Subcutaneous abdominal adipose tissue (tissue), 5 donors: Measurements from ENCODE around the gene CEBPB.
A peak's percentile ranks its signal among the peaks of the same experiment; 100 is the strongest.

Experiments
- H3K27ac ChIP-seq: one replicate; pipeline ENCODE4 v1.7.0; 2013; ENCODE audit warnings: low read depth, mild to moderate bottlenecking, inconsistent platforms, low read length, moderate library complexity
- H3K27me3 ChIP-seq, 5 donors: one replicate each; pipeline ENCODE4 v1.7.0; 2013; ENCODE audit warnings: low read length in 5 of 5, inconsistent platforms in 1 of 5; ENCODE audit not compliant: control insufficient read depth in 5 of 5, insufficient read depth in 4 of 5
- H3K36me3 ChIP-seq, 5 donors: one replicate each; pipeline ENCODE4 v1.7.0; 2013; ENCODE audit warnings: low read length in 5 of 5; ENCODE audit not compliant: control insufficient read depth in 5 of 5, insufficient read depth in 5 of 5
- H3K4me1 ChIP-seq, 5 donors: one replicate each; pipeline ENCODE4 v1.7.0; 2013; ENCODE audit warnings: low read length in 5 of 5, mild to moderate bottlenecking in 3 of 5, moderate library complexity in 1 of 5; ENCODE audit not compliant: control insufficient read depth in 5 of 5, insufficient read depth in 5 of 5
- H3K4me3 ChIP-seq, 5 donors: one replicate each; pipeline ENCODE4 v1.7.0; 2013; ENCODE audit warnings: low read length in 5 of 5, low read depth in 1 of 5
- H3K9ac ChIP-seq, 5 donors: one replicate each; pipeline ENCODE4 v1.7.0; 2013; ENCODE audit warnings: low read length in 5 of 5, mild to moderate bottlenecking in 4 of 5, moderate library complexity in 3 of 5
- H3K9me3 ChIP-seq, 5 donors: one replicate each; pipeline ENCODE4 v1.7.0; 2013; ENCODE audit warnings: low read length in 5 of 5; ENCODE audit not compliant: control insufficient read depth in 5 of 5
- donor health status: healthy.
- donor health status: healthy.
- donor health status: healthy.
- donor health status: healthy.
- donor health status: healthy.

The CEBPB gene

DNA sequence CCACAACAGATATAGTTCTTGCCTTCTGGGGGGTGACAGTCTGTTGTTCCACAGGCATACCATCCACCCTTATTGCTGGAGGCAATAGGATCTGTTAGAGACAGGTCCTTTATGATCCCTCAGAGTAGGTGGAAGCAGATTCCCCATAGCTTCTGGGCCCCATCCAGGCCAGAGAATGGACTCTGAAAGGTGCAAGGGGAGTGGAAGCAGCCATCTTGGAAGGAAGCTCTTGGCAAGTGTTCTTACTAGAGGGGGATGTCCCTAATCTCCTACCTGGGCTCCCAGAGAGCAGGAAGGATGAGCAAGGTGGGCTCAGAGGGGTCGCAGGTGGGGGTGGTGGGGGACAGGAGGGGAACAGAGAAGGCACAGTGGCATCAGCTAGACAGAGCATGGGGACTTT is 33.4 kb downstream of the CEBPB start:
- Histone ChIP-seq H3K27me3 (no peaks in the 10 kb centered on the region), H3K27ac (peak overlapping the region; percentile 94), H3K4me3 (no peak overlapping the region), H3K36me3 (no peaks in the 10 kb centered on the region), H3K4me1 (peaks cover 8 to 60% (median 38%) of the 10 kb centered on the region in 5 donors), H3K9me3 (peaks cover 0 to 12% (median 3%) of the 10 kb centered on the region in 5 donors), H3K9ac (peak overlapping the region in 4 of 5 donors; percentile 11 to 50 (median 34))

DNA sequence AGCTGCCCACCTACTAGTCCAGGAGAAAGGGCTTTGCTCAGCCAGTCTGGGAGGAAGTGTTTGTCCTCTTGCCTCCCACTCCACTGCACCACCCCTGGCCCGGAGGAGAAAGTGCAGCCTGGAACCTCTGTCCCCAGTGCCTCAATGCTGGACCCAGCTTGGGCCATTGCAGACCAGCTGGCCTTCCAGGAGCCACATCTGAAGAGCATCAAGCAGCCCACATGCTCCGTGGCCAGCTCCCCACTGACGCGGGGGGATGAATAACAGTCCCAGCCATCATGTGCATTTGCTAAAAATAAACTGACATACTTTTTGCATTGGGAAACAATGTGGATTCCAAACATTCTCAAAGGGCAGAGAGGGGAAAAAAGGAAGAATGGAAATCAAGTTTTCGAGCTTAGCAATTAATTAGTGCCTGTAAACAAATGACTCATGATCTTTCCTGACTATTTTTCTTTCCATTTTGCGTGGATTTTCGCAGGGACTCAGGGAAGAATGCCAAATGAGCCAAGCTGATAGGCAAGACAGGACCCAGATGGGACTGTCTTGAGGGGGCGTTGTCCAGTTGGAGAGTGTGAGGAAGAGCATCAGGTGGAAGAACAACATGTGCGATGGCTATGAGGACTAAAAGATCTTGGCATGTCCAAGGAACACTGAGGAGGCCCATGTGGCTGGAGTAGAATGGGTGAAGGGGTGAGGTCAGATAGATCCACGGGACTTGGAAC is 34.1 kb downstream of the CEBPB start:
- peaks cover 0 to 9% (median 0%) of the 10 kb centered on the region in 5 donors for H3K9me3 ChIP-seq
- H3K4me3 ChIP-seq = no peak overlapping the region
- H3K27ac ChIP-seq = peak overlapping the region; percentile 94
- H3K36me3 ChIP-seq = no peaks in the 10 kb centered on the region
- H3K4me1 ChIP-seq = peaks cover 8 to 56% (median 36%) of the 10 kb centered on the region in 5 donors
- H3K27me3 ChIP-seq = no peaks in the 10 kb centered on the region
- peak overlapping the region in 4 of 5 donors; percentile 48 to 57 (median 54) for H3K9ac ChIP-seq

DNA sequence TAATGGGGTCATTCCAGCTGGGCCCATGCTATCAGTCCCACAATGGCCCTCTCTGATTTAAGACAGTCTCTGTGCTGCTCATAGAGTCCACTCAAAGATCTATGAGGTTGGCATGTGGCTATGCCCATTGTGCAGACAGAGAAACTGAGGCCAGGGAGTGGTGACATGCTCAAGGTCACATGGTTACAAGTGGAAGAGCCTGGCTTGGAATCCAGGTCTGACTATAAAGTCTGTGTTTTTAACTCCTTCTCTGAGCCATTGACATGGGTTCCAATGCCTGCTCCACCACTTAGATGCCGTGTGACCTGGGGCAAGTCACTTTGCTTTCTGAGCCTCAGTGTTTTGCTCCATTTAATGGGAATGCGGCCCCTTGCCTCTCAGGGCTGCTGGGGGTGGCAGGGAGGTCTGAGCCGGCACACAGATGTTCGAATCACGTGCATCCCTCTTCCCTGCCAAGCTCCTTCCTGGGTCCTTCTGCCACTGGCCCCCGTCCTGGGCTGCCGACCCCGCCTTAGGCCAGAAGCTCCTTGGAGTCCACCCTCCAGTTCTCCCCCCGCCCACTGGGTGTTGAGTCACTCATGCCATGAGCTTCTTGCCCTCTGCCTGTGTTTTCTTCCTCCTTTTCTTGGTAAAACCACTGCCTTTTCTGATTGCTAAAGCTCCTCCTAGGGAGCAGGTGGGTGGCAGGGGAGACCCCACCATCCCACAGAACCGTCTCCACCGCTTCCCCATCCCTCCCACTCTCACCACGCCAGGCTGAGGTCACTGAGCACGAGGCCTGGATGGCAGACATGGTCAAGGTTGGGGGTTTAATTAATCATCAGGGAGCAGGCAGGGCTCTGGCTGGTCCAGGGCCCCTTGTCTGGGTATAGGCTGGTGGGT is 35.7 kb downstream of the CEBPB start:
- H3K9me3 ChIP-seq = peaks cover 0 to 7% (median 0%) of the 10 kb centered on the region in 5 donors
- H3K36me3 ChIP-seq = no peaks in the 10 kb centered on the region
- H3K27ac ChIP-seq = peak overlapping the region; percentile 94
- H3K4me1 ChIP-seq = peaks cover 8 to 41% (median 21%) of the 10 kb centered on the region in 5 donors
- peak overlapping the region in 1 of 5 donors; percentile 44 for H3K9ac ChIP-seq
- no peak overlapping the region for H3K4me3 ChIP-seq
- no peaks in the 10 kb centered on the region for H3K27me3 ChIP-seq

DNA sequence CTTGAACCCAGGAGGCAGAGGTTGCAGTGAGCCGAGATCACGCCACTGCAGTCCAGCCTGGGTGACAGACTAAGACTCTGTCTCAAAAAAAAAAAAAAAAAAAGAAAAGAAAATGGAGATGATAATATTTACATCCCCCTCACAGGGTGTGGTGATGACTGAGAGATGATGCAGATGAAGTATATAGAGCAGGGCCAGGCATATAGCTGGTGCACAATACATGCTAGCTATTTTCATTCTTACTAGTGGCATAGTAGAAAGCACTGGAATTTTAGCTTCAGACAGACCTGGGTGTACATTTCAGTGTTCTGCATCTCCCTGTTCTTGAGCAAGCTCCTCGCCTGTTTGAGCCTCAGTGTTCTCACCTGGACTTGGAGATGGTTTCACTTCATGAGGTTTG is 36.9 kb downstream of the CEBPB start:
- Histone ChIP-seq H3K9ac (no peak overlapping the region), H3K36me3 (no peaks in the 10 kb centered on the region), H3K27me3 (no peaks in the 10 kb centered on the region), H3K4me3 (no peak overlapping the region), H3K9me3 (peaks cover 0 to 7% (median 0%) of the 10 kb centered on the region in 5 donors), H3K27ac (no peak overlapping the region), H3K4me1 (peaks cover 8 to 30% (median 16%) of the 10 kb centered on the region in 5 donors)

DNA sequence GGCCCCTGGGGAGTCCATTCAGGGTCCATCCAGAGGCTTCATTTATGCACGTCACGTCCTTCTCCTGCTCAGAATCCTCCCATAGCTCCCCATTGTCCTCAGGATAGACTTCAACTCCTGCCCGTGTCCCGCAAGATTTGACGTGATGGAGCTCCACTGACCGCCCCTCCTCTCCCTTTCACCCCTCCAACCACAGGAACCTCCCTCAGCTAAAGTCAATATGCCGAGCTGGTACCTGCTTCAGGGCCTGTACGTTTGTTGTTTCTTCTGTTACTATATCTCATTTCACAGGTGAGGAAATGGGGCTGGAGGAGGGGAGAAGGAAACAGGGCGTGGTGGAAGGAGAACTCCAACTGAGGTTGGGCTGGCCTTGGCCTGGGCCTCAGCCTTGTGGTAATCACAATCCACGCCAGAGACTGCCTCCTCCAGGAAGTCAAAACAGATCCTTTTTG is 38.6 kb downstream of the CEBPB start:
- Histone ChIP-seq H3K36me3 (no peaks in the 10 kb centered on the region), H3K4me3 (no peak overlapping the region), H3K9ac (no peak overlapping the region), H3K9me3 (peaks cover 0 to 3% (median 0%) of the 10 kb centered on the region in 5 donors), H3K4me1 (peaks cover 8 to 26% (median 16%) of the 10 kb centered on the region in 5 donors), H3K27me3 (no peaks in the 10 kb centered on the region), H3K27ac (no peak overlapping the region)

DNA sequence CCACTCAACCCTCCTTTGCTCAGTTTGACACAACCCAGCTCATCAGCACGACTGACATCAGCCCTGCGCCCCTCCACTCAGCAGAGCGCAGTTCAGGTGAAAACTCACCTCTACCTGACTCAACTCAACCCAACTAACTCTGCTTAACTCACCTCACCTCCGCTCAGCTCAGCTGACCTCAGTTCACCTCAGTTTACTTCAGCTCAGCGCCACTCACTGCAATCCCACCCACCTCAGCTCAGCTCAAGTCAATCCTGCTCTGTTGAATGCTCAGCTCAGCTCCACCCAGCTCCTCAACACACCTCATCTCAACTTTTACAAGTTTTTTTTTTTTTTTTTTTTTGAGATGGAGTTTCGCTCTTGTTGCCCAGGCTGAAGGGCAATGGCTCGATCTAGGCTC is 39.6 kb downstream of the CEBPB start:
- Histone ChIP-seq H3K9me3 (peaks cover 0 to 2% (median 0%) of the 10 kb centered on the region in 5 donors), H3K36me3 (no peaks in the 10 kb centered on the region), H3K4me1 (peaks cover 3 to 18% (median 12%) of the 10 kb centered on the region in 5 donors), H3K27ac (no peak overlapping the region), H3K4me3 (no peak overlapping the region), H3K27me3 (no peaks in the 10 kb centered on the region), H3K9ac (no peak overlapping the region)

DNA sequence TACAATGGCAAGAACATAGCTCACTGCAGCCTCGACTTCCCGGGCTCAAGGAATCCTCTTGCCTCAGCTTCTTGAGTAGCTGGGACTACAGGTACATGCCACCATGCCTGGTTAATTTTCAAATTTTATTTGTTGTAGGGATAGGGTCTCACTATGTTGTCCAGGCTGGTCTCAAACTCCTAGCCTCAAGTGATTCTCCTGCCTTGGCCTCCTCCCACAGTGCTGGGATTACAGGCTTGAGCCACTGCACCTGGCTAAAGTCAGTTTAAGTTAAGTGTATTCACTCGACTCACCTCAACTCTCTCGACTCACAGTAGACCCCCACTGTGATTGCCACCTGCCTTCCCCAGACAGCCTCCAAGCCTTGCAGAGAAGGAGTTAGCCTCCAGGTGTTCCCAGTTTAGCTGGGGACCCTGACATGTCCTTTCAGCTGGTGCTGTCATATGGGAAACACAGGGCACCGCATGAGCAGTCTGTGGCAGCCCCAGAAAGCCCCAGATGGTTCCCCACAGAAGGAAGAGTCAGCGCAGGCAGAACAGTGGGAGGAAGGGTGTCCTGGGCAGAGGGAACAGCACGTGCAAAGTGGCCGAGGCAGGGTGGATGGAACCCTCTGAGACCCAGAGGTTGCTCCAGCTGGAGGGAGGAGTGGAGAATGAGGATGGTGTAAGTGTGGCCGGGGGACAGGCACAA is 40.4 kb downstream of the CEBPB start:
- no peaks in the 10 kb centered on the region for H3K36me3 ChIP-seq
- H3K9me3 ChIP-seq = peaks cover 0 to 4% (median 0%) of the 10 kb centered on the region in 5 donors
- no peak overlapping the region for H3K4me3 ChIP-seq
- no peak overlapping the region for H3K9ac ChIP-seq
- peaks cover 4 to 12% (median 8%) of the 10 kb centered on the region in 5 donors for H3K4me1 ChIP-seq
- H3K27ac ChIP-seq = no peak overlapping the region
- H3K27me3 ChIP-seq = no peaks in the 10 kb centered on the region

DNA sequence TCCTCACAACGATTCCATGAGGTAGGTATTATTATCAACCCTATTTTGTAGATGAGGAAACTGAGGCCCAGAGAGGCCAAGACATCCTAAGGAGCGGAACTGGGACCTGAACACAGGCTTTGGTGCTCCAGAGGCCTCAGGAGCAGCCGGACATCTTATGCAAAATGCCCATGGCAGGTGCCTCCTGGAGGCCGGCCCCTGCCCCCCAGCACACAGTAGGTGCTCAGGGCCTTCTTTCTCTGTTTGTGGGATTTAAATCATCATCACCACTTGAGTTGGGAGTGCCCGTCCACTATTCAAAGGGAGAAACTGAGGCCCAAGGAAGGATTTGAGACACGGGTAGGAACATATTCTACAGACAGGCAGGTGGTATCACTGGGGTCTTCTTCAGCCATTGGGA is 41.2 kb downstream of the CEBPB start:
- Histone ChIP-seq H3K4me1 (peaks cover 0 to 4% (median 2%) of the 10 kb centered on the region in 5 donors), H3K27ac (no peak overlapping the region), H3K4me3 (no peak overlapping the region), H3K9ac (no peak overlapping the region), H3K9me3 (peaks cover 0 to 4% (median 0%) of the 10 kb centered on the region in 5 donors), H3K27me3 (no peaks in the 10 kb centered on the region), H3K36me3 (no peaks in the 10 kb centered on the region)

DNA sequence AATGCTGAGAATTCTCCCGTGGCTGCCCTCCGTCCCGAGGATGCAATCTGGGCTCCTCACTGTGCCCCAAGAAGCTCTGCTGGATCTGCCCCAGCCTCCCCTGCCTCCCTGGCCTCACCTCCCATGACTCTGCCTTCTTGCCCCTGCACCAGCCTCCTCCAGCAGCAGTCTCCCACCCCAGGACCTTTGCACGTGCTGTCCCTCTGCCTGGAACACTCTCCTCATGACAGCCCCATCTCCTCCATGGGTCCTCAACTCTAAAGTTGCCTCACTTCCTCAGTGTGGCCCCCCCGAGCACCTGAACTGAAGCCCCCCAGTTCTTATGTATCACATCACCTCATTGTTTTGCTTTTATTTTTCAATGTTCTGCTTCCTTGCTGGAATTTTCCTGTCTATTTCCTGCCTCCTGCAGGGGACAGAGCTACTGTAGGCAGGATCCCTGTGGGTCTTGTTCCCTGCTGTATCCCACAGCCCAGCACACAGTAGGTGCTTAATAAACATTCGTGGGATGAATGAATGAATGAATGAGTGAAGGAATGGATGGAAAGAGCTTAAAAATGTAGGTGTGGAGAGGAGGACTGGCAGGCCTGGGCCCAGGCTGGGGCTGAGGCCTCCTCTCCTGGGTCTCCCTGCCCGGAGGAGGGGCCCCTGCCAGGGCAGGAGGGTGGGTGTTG is 42.2 kb downstream of the CEBPB start:
- H3K4me1 ChIP-seq = peaks cover 0 to 2% (median 0%) of the 10 kb centered on the region in 5 donors
- no peaks in the 10 kb centered on the region for H3K27me3 ChIP-seq
- H3K36me3 ChIP-seq = no peaks in the 10 kb centered on the region
- no peak overlapping the region for H3K4me3 ChIP-seq
- peaks cover 0 to 4% (median 0%) of the 10 kb centered on the region in 5 donors for H3K9me3 ChIP-seq
- H3K27ac ChIP-seq = no peak overlapping the region
- H3K9ac ChIP-seq = no peak overlapping the region
